ENCODE measurements around the gene SNX7.

- TF ChIP-seq CTCF (IDR thresholded peaks at IDR 0.05 in 4 of 5, conservative IDR thresholded peaks at IDR 0.05 in 1 of 5) (no peak), POLR2A (IDR thresholded peaks at IDR 0.05) (no peak)
Measured at GRCh38 chr1:98735756-98736155, 74.2 kb downstream of the SNX7 start.
